Measurements from ENCODE around the gene GMDS.

DNA sequence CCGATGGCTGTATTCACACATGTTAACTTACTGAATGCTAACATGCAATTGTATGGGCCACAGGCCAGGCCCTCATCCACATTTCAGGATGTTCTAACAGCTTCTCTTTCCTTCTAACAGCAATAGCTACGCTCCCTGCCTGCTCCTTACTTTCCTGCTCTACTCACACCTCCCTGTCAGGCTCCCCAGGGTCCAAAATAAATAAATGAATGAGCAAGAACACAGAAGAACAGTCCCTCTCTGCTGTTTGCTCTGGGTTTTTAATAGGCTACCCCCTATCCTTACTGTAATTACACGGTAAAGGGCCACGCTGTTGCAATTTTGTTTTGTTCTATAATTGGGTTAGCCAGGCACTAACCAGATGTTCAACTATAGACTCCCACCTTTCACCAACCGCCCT is 135.6 kb downstream of the GMDS start:
- TF ChIP-seq, protein P1, sequence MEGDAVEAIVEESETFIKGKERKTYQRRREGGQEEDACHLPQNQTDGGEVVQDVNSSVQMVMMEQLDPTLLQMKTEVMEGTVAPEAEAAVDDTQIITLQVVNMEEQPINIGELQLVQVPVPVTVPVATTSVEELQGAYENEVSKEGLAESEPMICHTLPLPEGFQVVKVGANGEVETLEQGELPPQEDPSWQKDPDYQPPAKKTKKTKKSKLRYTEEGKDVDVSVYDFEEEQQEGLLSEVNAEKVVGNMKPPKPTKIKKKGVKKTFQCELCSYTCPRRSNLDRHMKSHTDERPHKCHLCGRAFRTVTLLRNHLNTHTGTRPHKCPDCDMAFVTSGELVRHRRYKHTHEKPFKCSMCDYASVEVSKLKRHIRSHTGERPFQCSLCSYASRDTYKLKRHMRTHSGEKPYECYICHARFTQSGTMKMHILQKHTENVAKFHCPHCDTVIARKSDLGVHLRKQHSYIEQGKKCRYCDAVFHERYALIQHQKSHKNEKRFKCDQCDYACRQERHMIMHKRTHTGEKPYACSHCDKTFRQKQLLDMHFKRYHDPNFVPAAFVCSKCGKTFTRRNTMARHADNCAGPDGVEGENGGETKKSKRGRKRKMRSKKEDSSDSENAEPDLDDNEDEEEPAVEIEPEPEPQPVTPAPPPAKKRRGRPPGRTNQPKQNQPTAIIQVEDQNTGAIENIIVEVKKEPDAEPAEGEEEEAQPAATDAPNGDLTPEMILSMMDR (IDR thresholded peaks at IDR 0.05), result no peak
- TF ChIP-seq POLR2A (IDR thresholded peaks at IDR 0.05), result no peak

Data from Peyer's patch (tissue), 4 donors.